ENCODE measurements around the gene SLC38A11.

DNA sequence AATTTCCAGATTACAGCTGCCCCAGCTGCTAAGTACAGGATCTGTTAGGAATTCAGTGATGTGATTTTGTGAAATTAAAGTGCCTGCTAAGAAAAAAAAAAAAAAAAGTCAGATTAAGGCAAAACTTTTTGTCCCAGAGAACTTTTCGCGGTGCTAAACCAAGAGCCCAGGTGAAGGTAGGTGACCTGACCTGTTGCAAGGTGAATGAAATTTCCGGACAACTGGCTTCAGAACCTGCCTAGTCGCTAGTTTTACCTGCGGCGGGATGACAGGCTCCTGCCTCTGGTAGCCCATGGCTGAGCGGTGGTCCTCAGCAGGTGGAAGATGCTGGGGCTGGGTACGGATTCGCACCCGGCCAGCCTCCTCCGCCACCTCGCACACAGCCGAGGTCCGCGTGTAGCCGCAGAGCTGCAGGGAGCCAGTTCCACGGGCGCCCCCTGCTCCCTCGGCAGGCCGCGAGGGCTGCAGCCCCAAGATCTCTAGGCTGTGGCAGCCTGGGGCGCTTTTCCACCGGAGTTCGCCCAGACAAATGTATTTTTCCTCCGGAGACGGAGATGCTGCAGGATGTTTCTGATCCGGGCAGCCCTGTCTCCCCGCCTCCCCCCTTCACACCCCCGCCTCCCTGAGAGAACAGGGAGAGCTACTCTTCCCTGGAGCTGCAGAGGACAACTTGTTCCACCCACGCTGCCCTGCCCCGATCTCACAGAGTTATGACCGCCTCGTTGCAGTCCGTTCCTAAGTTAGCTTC is at the start of gene SLC38A11:
- TF ChIP-seq POLR2AphosphoS5 (IDR thresholded peaks at IDR 0.05; ENCODE audit: insufficient read depth in 1 of 2, low read depth in 1 of 2) (no peak), POLR2A (IDR thresholded peaks at IDR 0.05) (no peak)

Measured in vagina (tissue), 2 donors.